ENCODE measurements around the gene RFC4. TPM values are rescaled to one million over a fixed set of nuclear protein-coding genes. Genes with fewer than 3 reads are reported as not detected.

RFC4 gene
- total and polyA plus RNA-seq, 11 donors: 4.6 to 21.0 (median 7.9) TPM

GRCh38 chr3:186789554-186790260 is 16.6 kb downstream of the RFC4 start:
- Histone ChIP-seq H3K27me3 (no peaks in the 10 kb centered on the region), H3K4me3 (no peak overlapping the region), H3K27ac (no peak overlapping the region), H3K9me3 (no peaks in the 10 kb centered on the region), H3K36me3 (peaks cover 0 to 98% (median 94%) of the 10 kb centered on the region in 9 donors), H3K4me1 (peaks cover 7 to 51% (median 39%) of the 10 kb centered on the region in 12 donors)
- WGBS, 4 donors: 42 to 54% (median 49%) methylated on average over 4 of the region's 4 CpGs
- TF ChIP-seq POLR2A (IDR thresholded peaks at IDR 0.05): no peak
- TF ChIP-seq, protein P1, sequence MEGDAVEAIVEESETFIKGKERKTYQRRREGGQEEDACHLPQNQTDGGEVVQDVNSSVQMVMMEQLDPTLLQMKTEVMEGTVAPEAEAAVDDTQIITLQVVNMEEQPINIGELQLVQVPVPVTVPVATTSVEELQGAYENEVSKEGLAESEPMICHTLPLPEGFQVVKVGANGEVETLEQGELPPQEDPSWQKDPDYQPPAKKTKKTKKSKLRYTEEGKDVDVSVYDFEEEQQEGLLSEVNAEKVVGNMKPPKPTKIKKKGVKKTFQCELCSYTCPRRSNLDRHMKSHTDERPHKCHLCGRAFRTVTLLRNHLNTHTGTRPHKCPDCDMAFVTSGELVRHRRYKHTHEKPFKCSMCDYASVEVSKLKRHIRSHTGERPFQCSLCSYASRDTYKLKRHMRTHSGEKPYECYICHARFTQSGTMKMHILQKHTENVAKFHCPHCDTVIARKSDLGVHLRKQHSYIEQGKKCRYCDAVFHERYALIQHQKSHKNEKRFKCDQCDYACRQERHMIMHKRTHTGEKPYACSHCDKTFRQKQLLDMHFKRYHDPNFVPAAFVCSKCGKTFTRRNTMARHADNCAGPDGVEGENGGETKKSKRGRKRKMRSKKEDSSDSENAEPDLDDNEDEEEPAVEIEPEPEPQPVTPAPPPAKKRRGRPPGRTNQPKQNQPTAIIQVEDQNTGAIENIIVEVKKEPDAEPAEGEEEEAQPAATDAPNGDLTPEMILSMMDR (IDR thresholded peaks at IDR 0.05): no peak
- intact Hi-C loops (cut with DNase I): loop anchor here in 1 of 10 donors (10.0 kb wide), 1 partner anchor 855 kb away; the partner anchor contains the start of gene TRA2B
- DNase-seq (no peak), ATAC-seq (no peak)

- Histone ChIP-seq H3K4me3 (no peak overlapping the region), H3K4me1 (peaks cover 7 to 54% (median 40%) of the 10 kb centered on the region in 12 donors), H3K27ac (no peak overlapping the region), H3K36me3 (peaks cover 6 to 96% (median 88%) of the 10 kb centered on the region in 9 donors), H3K27me3 (no peaks in the 10 kb centered on the region), H3K9me3 (no peaks in the 10 kb centered on the region)
- intact Hi-C loops (cut with DNase I): loop anchor here in 1 of 10 donors (10.0 kb wide), 1 partner anchor 854 kb away; the partner anchor contains the start of gene TRA2B
- WGBS, 4 donors: 49 to 58% (median 52%) methylated on average over 13 of the region's 13 CpGs
- DNase-seq: no peak
- ATAC-seq: no peak
- TF ChIP-seq POLR2A (IDR thresholded peaks at IDR 0.05): no peak
- TF ChIP-seq, protein P1 (IDR thresholded peaks at IDR 0.05): no peak
Observed at GRCh38 chr3:186788482-186789370, 17.6 kb downstream of the RFC4 start.

GRCh38 chr3:186787642-186788481 is 18.4 kb downstream of the RFC4 start:
- Histone ChIP-seq H3K27ac (no peak overlapping the region), H3K27me3 (no peaks in the 10 kb centered on the region), H3K36me3 (peaks cover 6 to 88% (median 80%) of the 10 kb centered on the region in 9 donors), H3K4me3 (peak overlapping the region in 2 of 12 donors; percentile 71 to 87), H3K4me1 (peaks cover 7 to 54% (median 40%) of the 10 kb centered on the region in 12 donors), H3K9me3 (no peaks in the 10 kb centered on the region)
- no peak for TF ChIP-seq POLR2A (IDR thresholded peaks at IDR 0.05)
- TF ChIP-seq, protein P1 (IDR thresholded peaks at IDR 0.05): no peak
- ATAC-seq (no peak), DNase-seq (no peak)
- intact Hi-C loops (cut with DNase I): loop anchor here in 1 of 10 donors (10.0 kb wide), 1 partner anchor 853 kb away; the partner anchor contains the start of gene TRA2B
- 76 to 81% (median 80%) methylated on average over 15 of the region's 15 CpGs for WGBS, 4 donors

All from heart left ventricle (tissue), 16 donors.